GM21723 (cell line): ENCODE measurements around the gene VWA2.

Source experiments
- ATAC-seq: cut with Tn5 transposase; IDR thresholded peaks from one replicate; pipeline ENCODE4 v1.9.1; 2021; ENCODE audit warnings: mild to moderate bottlenecking, moderate library complexity; ENCODE audit not compliant: unreplicated experiment

Gene VWA2

GRCh38 chr10:114239117-114239993 is at the start of gene VWA2:
Gene VWA2, plus strand, starts transcription at chr10:114239254. Its CDS starts 9,460 bp downstream, at chr10:114248714.
- no peak for ATAC-seq

GRCh38 chr10:114189700-114190099 is 49.4 kb upstream of the VWA2 start:
- ATAC-seq = no peak

- ATAC-seq = peak; percentile 98
Measured at GRCh38 chr10:114195079-114195478, 44.0 kb upstream of the VWA2 start.

DNA sequence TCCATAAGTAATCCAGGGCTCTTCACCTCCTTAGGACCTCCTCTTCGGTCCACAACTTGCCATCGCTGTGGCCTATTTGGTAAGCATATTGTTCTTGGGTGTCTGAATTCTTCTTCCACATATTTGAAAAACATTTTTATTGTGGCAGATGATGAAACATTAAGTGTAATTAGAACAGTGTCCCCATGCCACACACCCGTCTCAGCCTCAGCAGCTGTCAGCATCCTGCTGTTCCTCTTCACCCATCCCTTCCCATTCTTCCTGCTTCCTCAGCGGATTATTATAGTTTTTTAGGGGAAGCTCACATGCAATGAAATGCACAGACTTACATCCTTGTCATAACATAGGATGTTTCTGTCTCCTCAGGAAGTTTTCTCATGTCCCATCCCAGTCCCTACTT is 39.8 kb upstream of the VWA2 start:
- no peak for ATAC-seq

- ATAC-seq = no peak
Measured at GRCh38 chr10:114202812-114203211, 36.2 kb upstream of the VWA2 start.

GRCh38 chr10:114206902-114207301 is 32.2 kb upstream of the VWA2 start:
- no peak for ATAC-seq

DNA sequence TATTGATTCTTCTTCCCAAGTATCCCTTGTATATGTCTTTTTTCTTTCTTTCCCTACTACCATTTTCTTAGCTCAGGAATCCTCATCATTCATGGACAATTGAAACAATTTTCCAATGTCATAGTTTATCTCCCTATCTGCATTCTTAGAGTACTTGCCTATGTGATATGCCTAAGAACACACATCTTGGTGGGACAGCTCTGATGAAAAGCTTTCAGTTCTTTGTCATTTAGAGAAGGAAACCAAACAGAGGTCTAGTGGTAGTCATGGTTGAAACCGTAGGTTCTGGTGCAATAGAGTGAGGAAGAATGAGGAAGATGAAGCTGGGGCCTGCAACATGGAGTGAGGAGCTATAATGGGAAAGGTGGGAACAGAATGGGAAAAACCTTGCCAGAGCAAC is 31.7 kb upstream of the VWA2 start:
- ATAC-seq = no peak

DNA sequence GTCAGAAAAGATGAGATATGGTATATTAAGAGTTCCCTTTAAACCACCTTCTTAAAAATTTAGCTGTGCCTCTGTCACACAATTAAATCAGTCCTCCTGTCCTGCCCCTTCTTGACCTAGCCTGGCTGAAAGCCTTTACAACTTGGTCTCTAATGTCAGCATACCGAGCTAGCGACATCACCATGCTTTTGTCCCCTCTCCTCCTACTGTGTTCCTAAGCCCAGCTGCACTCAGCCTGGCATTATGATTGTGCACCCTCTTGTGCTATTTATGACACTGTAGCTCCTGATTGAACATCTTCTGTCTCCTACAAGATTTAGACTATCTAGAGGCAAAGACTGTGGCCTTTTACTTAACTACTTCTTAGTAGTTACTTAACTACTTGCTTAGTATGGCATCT is 30.7 kb upstream of the VWA2 start:
- ATAC-seq = no peak

- ATAC-seq = no peak
Measured at GRCh38 chr10:114212153-114212552, 26.9 kb upstream of the VWA2 start.

DNA sequence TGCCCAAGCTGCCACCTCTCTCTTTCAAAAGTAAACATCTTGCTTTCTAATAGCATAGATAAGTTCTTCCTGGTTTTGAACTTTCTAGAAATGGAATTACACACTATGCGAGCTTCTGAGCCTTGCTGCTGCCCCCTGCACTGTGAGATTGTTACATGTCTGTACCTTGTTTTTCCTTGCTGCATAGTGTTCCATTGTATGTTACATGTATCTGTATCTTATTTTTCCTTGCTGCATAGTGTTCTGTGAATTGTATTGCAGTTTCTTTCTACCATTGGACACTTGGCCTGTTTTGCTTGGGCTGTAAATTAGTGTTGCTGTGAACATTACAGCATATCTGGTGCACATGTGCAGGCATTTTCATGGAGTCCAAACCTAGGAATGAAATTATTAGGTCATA is 24.0 kb upstream of the VWA2 start:
- no peak for ATAC-seq

DNA sequence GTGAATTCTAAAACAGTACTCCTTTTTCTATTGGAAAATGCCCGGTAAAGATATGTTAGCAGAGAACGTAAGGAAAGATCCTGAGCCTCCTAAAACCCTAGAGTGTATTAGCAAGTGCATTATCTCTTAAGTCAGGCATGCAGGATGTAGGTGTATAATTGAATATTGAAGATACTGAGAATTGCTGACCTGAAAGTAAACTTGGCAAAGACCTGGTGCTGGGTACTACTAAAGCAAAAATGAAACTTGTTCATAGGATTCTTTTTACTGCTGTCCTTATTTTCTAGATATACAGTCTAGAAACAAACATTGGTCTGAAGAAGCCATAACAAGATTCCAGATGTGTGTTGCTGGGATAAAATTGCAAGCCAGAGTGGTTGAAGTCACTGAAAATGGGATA is 18.8 kb upstream of the VWA2 start:
- ATAC-seq = no peak

- ATAC-seq = no peak
Measured at GRCh38 chr10:114221235-114221634, 17.8 kb upstream of the VWA2 start.

- no peak for ATAC-seq
Measured at GRCh38 chr10:114223066-114223465, 16.0 kb upstream of the VWA2 start.

GRCh38 chr10:114228156-114228555 is 10.9 kb upstream of the VWA2 start:
- no peak for ATAC-seq

DNA sequence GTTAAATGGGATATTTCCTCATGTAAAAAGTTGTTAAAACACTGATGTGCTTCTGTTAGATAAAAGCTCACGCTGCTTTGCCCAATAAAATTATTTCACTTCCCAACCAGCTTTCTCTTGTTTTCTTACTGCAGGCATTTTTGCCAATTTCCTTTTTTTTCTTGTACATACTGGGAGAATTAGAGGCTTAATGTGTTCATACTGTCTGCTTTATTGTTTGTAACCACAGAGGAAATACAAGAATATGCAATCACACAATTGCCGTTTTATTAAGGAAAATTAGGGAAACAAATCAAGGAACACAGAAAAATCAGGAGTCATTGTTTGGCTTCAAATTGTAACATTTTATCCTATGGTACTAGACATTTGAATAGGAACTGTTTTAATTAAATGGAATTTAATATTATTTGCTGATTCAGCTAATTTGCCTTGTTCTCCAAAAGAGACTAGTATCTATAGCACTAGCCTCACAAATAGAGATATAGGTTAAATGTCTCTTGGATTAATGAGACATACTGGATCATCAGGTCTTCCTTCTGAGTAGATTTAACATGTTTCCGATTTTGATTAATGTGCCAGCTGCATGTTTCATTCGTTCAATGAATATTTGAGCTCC is 6.4 kb upstream of the VWA2 start:
- ATAC-seq = no peak

DNA sequence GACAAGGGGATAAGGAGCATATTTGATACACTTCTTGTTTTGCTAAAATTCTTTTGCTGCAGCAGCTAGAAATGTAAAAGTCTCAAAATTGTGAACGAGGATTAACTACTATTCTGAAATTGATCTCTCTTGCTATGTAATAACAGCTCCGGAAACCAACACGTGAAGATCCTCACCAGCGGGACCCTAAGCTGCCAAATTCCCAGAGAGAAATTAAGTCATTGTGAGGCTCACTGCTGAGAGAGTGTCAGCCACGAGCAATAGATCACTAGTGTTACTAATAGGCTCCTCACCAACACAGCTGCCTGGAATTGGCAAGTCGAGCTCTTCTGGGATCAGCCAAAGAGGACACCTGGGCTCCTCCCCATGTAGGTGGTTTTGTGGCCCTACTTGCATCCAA is 5.6 kb upstream of the VWA2 start:
- no peak for ATAC-seq

- ATAC-seq = no peak
Measured at GRCh38 chr10:114234132-114234531, 4.9 kb upstream of the VWA2 start.

- no peak for ATAC-seq
Measured at GRCh38 chr10:114239994-114240345, 916 bp downstream of the VWA2 start.

DNA sequence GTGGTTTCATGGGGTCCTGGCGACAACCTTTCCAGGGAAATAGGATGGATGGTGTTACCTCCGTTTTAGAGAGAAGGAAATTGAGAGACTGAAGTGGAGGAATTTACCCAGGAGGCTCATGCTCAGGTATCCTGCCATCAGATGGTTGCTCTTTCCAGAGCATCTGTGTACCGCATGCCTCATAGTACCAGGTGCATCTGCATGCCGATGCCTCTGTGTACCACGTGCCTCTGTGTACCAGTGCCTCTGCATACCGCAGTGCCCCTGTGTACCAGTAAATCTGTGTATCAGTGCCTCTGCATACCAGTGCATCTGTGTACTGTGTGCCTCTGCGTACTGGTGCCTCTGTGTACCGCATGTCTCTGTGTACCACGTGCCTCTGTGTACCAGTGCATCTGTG is 3.2 kb downstream of the VWA2 start:
- ATAC-seq = no peak

GRCh38 chr10:114243661-114244060 is 4.6 kb downstream of the VWA2 start:
- no peak for ATAC-seq

GRCh38 chr10:114244126-114244525 is 5.1 kb downstream of the VWA2 start:
- ATAC-seq = no peak

- ATAC-seq = no peak
Measured at GRCh38 chr10:114245121-114245791, 6.2 kb downstream of the VWA2 start.
